HepG2 (cell line): ENCODE results near the gene THY1. TPM values are rescaled to one million over a fixed set of nuclear protein-coding genes. Genes with fewer than 3 reads are reported as not detected.

Experiments
- ATAC-seq: fragments of 200-7000 bp; cut with Tn5 transposase; 3 replicates; pipeline ENCODE4 v1.9.1; 2020; ENCODE audit warnings: mild to moderate bottlenecking, moderate library complexity
- BruUV-seq: library from RNA; stranded (reverse); fragments of 400-500 nt; replicated peaks from 2 replicates; lab custom pipeline; 2021; lab: Mats Ljungman, UMichigan
- CTCF ChIA-PET: fragments of 300-600 bp; formaldehyde crosslinking; extraction: SDS; loops from one replicate; lab custom pipeline; 2021; ENCODE audit warnings: low total read pairs, inconsistent platforms, low intra/inter-chr PET ratio; lab: Yijun Ruan, JAX
- POLR2A ChIA-PET: fragments of 350-600 bp; sonication (Branson Sonifier 250); formaldehyde crosslinking; loops from one replicate; lab custom pipeline; 2020; ENCODE audit warnings: antibody characterized with exemption, inconsistent platforms; lab: Yijun Ruan, JAX
- DNase-seq: peaks from one replicate; pipeline ENCODE4 v3.0.0-alpha.2; 2015; ENCODE audit warnings: low spot score
- FAIRE-seq: peaks from 3 replicates; lab custom pipeline; 2011; peaks lifted over from hg19 to GRCh38; lab: Jason Lieb, UNC
- H2AFZ ChIP-seq: one replicate; pipeline ENCODE4 v1.6.1; 2011; ENCODE audit warnings: low read length, inconsistent platforms
- H3K27ac ChIP-seq: fragments of 300-600 bp; 3 replicates; pipeline ENCODE4 v1.8.0; 2011; ENCODE audit warnings: mixed run types, mild to moderate bottlenecking, mixed read lengths, low read length, inconsistent platforms; ENCODE audit not compliant: insufficient read depth; ENCODE audit errors: extremely low read length
- H3K27me3 ChIP-seq, 2 experiments: fragments of 200-600 bp in 1 of 2; 2 replicates in 1 of 2; 3 replicates in 1 of 2; pipeline versions ENCODE4 v1.6.0 to v1.8.0; 2011; ENCODE audit warnings: low read length in 2 of 2, mild to moderate bottlenecking in 2 of 2, moderate library complexity in 2 of 2, inconsistent platforms in 1 of 2; ENCODE audit not compliant: insufficient read depth in 2 of 2, control insufficient read depth in 1 of 2
- H3K36me3 ChIP-seq, 2 experiments: fragments of 200-600 bp in 1 of 2; replicated peaks in 1 of 2; 2 replicates in 1 of 2; 3 replicates in 1 of 2; pipeline versions ENCODE4 v1.5.1 to v1.8.0; 2011; ENCODE audit warnings: low read length in 2 of 2, inconsistent platforms in 1 of 2; ENCODE audit not compliant: insufficient read depth in 2 of 2, control insufficient read depth in 1 of 2
- H3K4me1 ChIP-seq: 2 replicates; pipeline ENCODE4 v1.5.1; 2012; ENCODE audit warnings: low read length, inconsistent platforms; ENCODE audit not compliant: insufficient read depth
- H3K4me2 ChIP-seq: 2 replicates; pipeline ENCODE4 v1.6.0; 2011; ENCODE audit warnings: low read depth, low read length, inconsistent platforms
- H3K4me3 ChIP-seq, 3 experiments: fragments of 200-600 bp in 1 of 3; sonication (generic), shearing (Covaris generic) in 1 of 3; replicated peaks in 1 of 3; 2 replicates each; pipeline ENCODE4 v1.5.1; 2011 to 2016; ENCODE audit warnings: low read length in 3 of 3, inconsistent platforms in 2 of 3, low read depth in 2 of 3, mild to moderate bottlenecking in 2 of 3, control low read depth in 1 of 3, mixed read lengths in 1 of 3; ENCODE audit not compliant: insufficient read depth in 1 of 3
- H3K79me2 ChIP-seq: one replicate; pipeline ENCODE4 v1.6.1; 2011; ENCODE audit warnings: low read length, inconsistent platforms; ENCODE audit not compliant: insufficient read depth
- H3K9ac ChIP-seq: 2 replicates; pipeline ENCODE4 v1.6.0; 2011; ENCODE audit warnings: mild to moderate bottlenecking, low read depth, low read length, inconsistent platforms; ENCODE audit not compliant: insufficient read depth
- H3K9me3 ChIP-seq: 2 replicates; pipeline ENCODE4 v1.5.1; 2012; ENCODE audit warnings: mild to moderate bottlenecking, low read length
- H4K20me1 ChIP-seq: 2 replicates; pipeline ENCODE4 v1.6.0; 2011; ENCODE audit warnings: inconsistent platforms, mild to moderate bottlenecking, low read length, moderate library complexity; ENCODE audit not compliant: insufficient read depth
- ETV6 ChIP-seq: sonication (generic); formaldehyde crosslinking; conservative IDR thresholded peaks from 2 replicates; pipeline ENCODE4 v1.4.0; 2020; ENCODE audit warnings: missing genetic modification reagents
- GRHL1 ChIP-seq: sonication (generic); formaldehyde crosslinking; conservative IDR thresholded peaks from 2 replicates; pipeline ENCODE4 v1.8.0; 2022; ENCODE audit warnings: missing genetic modification reagents
- HNF4G ChIP-seq, 2 experiments: sonication (generic) in 1 of 2; formaldehyde crosslinking in 1 of 2; IDR thresholded peaks; 2 replicates each; pipeline versions ENCODE4 v1.4.0 to v1.6.1; 2011 to 2020; ENCODE audit warnings: borderline replicate concordance in 2 of 2, low read depth in 2 of 2, mild to moderate bottlenecking in 2 of 2, low read length in 1 of 2, missing genetic modification reagents in 1 of 2, moderate library complexity in 1 of 2
- HOXD1 ChIP-seq: sonication (generic); formaldehyde crosslinking; IDR thresholded peaks from 2 replicates; pipeline ENCODE4 v1.5.0; 2020; ENCODE audit warnings: missing genetic modification reagents
- KAT8 ChIP-seq: IDR thresholded peaks from 2 replicates; pipeline ENCODE4 v1.6.1; 2016; ENCODE audit warnings: missing genetic modification reagents, missing compliant biosample characterization
- MBD4 ChIP-seq: IDR thresholded peaks from 2 replicates; pipeline ENCODE4 v1.6.1; 2012; ENCODE audit warnings: low read length, inconsistent platforms, borderline replicate concordance
- MIXL1 ChIP-seq: IDR thresholded peaks from 2 replicates; pipeline ENCODE4 v1.6.1; 2016
- NR1H2 ChIP-seq: sonication (generic); formaldehyde crosslinking; IDR thresholded peaks from 2 replicates; pipeline ENCODE4 v1.8.1; 2022; ENCODE audit warnings: low read depth, missing genetic modification reagents, borderline replicate concordance
- SRY ChIP-seq: sonication (generic); formaldehyde crosslinking; IDR thresholded peaks from 2 replicates; pipeline ENCODE4 v1.8.0; 2022; ENCODE audit warnings: mild to moderate bottlenecking, missing genetic modification reagents
- TEAD3 ChIP-seq: optimal IDR thresholded peaks from 2 replicates; pipeline ENCODE3; 2016; ENCODE audit warnings: borderline replicate concordance
- TGIF2 ChIP-seq: IDR thresholded peaks from 2 replicates; pipeline ENCODE4 v1.6.1; 2016; ENCODE audit warnings: control low read depth, missing compliant biosample characterization
- TRIM22 ChIP-seq: fragments of 450-650 bp; IDR thresholded peaks from 2 replicates; pipeline ENCODE4 v1.6.1; 2017
- ZFP90 ChIP-seq: sonication (generic); formaldehyde crosslinking; IDR thresholded peaks from 2 replicates; pipeline ENCODE4 v1.8.0; 2022; ENCODE audit warnings: missing genetic modification reagents, mild to moderate bottlenecking, inconsistent platforms, borderline replicate concordance
- ZKSCAN8 ChIP-seq: IDR thresholded peaks from 2 replicates; pipeline ENCODE4 v1.6.1; 2016; ENCODE audit warnings: borderline replicate concordance, missing genetic modification reagents, missing compliant biosample characterization
- ZNF124 ChIP-seq: sonication (generic); formaldehyde crosslinking; IDR thresholded peaks from 2 replicates; pipeline ENCODE4 v1.4.0; 2020; ENCODE audit warnings: missing genetic modification reagents
- ZNF367 ChIP-seq: sonication (generic); formaldehyde crosslinking; IDR thresholded peaks from 2 replicates; pipeline ENCODE4 v1.4.0; 2020; ENCODE audit warnings: missing genetic modification reagents, borderline replicate concordance
- WGBS: methylation state at CpG from one replicate; pipeline ENCODE4 v1.1.6; 2017; ENCODE audit warnings: low lambda C conversion rate; 5-methylcytosine and 5-hydroxymethylcytosine counted together
- in situ Hi-C: cut with HindIII; loops from 2 replicates; pipeline ENCODE4 v1.10.0; 2017; ENCODE audit warnings: low pct_unique_long_range_greater_than_20kb; ENCODE audit not compliant: extremely low pct_ligation_motif_present
- intact Hi-C: fragments of 100-400 bp; cut with micrococcal nuclease; formaldehyde crosslinking; loops from one replicate; pipeline ENCODE4 v1.10.0; 2022; ENCODE audit not compliant: unreplicated experiment
- polyA plus RNA-seq, 8 experiments: library from polyadenylated mRNA; depleted of rRNA in 3 of 8; stranded (reverse) in 7 of 8; unstranded in 1 of 8; fragments of >200 nt; fragmentation: Illumina TruSeq in 4 of 8; extraction: Trizol in 4 of 8; gene quantifications; 2 replicates each; pipeline versions ENCODE4 v1.2.1 to v1.2.3, GENCODE V29; 2011 to 2016; ENCODE audit warnings: low read depth in 4 of 8, missing spikeins in 1 of 8, mixed read lengths in 1 of 8; ENCODE audit not compliant: insufficient read depth in 1 of 8
- total RNA-seq, 5 experiments: library from RNA; depleted of rRNA; stranded (reverse); fragments of >200 nt; fragmentation: Illumina TruSeq; extraction: Trizol; gene quantifications; 2 replicates each; pipeline ENCODE4 v1.2.3, GENCODE V29; 2016; ENCODE audit warnings: low read depth in 1 of 5

The THY1 gene
- total and polyA plus RNA-seq, 2 of the 13 experiments (the other 11 are each of a cell fraction or from before 2014, with no cell fraction given): not detected

GRCh38 chr11:119421351-119421750, 1.6 kb downstream of the THY1 start:
- WGBS: 60% methylated on average over 8 of the region's 8 CpGs
- no peak for ATAC-seq
- TF ChIP-seq HOXD1 (CRISPR knock-in tag) (no peak), MIXL1 (no peak), TEAD3 (CRISPR knock-in tag) (no peak), ZNF124 (CRISPR knock-in tag) (no peak), SRY (CRISPR knock-in tag) (no peak), TRIM22 (no peak), GRHL1 (CRISPR knock-in tag) (no peak), KAT8 (no peak), ZNF367 (CRISPR knock-in tag) (no peak), HNF4G (IDR thresholded peaks at IDR 0.05; ENCODE audit: borderline replicate concordance, low read depth, low read length) (no peak), HNF4G (CRISPR knock-in tag; IDR thresholded peaks at IDR 0.05; ENCODE audit: borderline replicate concordance, low read depth) (no peak), MBD4 (no peak), ZKSCAN8 (CRISPR knock-in tag) (no peak), ZFP90 (CRISPR knock-in tag) (no peak), NR1H2 (CRISPR knock-in tag) (no peak), ETV6 (CRISPR knock-in tag) (no peak), TGIF2 (CRISPR knock-in tag) (no peak)
- in situ Hi-C loops: no loop called here
- H3K27ac ChIP-seq: no peak overlapping the region
- H3K4me1 ChIP-seq: peaks cover 11% of the 10 kb centered on the region; the same call in 1 of the 2 replicates
- no TSS peak for BruUV-seq
- H3K4me2 ChIP-seq: no peak overlapping the region; the same call in 1 of the 2 replicates
- no peaks in the 10 kb centered on the region; a peak in 2 of 5 replicates for H3K27me3 ChIP-seq
- H3K79me2 ChIP-seq: no peaks in the 10 kb centered on the region
- POLR2A ChIA-PET: no interaction called here
- H2AFZ ChIP-seq: no peak overlapping the region
- no peak overlapping the region for H3K4me3 ChIP-seq
- intact Hi-C loops: no loop called here
- no peak for DNase-seq
- H3K9ac ChIP-seq: no peak overlapping the region
- H3K36me3 ChIP-seq: no peaks in the 10 kb centered on the region
- H4K20me1 ChIP-seq: no peaks in the 10 kb centered on the region
- CTCF ChIA-PET: no interaction called here
- H3K9me3 ChIP-seq: no peaks in the 10 kb centered on the region
- no peak for FAIRE-seq
